ENCODE measurements around the gene SCRN2. TPM values are rescaled to one million over a fixed set of nuclear protein-coding genes. Genes with fewer than 3 reads are reported as not detected.
A peak's percentile ranks its signal among the peaks of the same experiment; 100 is the strongest.

Gene SCRN2
- total and polyA plus RNA-seq, 2 of the 13 experiments (the other 11 are each of a cell fraction or from before 2014, with no cell fraction given): 21.7 to 29.5 TPM

DNA sequence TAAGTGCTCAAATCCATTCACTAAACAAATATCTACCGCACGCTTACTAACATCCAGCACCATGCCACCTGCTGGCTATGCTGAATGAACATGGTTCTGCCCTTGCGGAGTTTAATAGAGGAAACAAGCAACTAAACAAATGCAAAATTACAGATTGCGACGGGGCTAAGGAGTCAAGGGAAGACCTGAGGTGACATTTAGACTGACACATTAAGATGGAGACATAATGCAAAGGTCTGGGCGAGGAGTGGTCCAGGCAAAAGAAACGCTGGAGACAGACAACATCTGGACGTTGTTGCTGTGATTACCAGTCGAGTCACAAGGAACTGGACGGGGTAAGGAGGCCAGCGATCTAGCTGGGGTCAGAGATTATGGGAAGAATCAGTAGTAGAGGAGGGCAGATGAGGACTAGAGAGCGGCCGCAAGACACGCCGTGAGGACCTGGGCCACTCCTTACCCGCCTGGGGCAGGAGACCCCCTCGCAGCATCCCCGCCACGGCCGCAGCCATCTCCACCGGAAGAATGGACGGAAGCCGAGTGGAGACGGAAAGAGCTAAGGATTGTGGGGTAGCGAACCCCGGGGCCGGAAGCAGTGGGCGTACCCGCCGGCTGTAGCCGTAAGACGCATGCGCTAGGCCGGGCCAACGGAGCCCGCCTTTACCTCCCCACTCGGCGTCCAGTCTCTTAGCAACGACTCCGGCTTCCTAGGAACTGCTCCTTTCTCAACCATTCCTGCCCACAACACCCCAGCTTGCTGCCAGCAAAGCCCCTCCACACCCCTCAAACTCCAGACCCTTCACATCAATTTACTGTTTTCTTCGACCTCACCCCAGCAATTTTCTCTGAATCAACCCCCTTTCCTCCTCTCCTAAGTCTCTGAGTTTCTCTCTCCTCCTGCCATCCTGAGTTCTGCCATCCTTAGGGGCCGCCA is 9.8 kb downstream of the SCRN2 start, which contains the start of the genes LRRC46 and MRPL10 (continued):
- TF ChIP-seq, protein P1, sequence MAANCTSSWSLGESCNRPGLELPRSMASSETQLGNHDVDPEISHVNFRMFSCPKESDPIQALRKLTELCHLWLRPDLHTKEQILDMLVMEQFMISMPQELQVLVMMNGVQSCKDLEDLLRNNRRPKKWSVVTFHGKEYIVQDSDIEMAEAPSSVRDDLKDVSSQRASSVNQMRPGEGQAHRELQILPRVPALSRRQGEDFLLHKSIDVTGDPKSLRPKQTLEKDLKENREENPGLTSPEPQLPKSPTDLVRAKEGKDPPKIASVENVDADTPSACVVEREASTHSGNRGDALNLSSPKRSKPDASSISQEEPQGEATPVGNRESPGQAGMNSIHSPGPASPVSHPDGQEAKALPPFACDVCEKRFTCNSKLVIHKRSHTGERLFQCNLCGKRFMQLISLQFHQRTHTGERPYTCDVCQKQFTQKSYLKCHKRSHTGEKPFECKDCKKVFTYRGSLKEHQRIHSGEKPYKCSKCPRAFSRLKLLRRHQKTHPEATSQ (CRISPR knock-in tag; IDR thresholded peaks at IDR 0.05; ENCODE audit: borderline replicate concordance): no peak
- 0 out of 2 replicates have a peak, but pooled peaks have one; percentile 76 for TF ChIP-seq TBP (CRISPR knock-in tag; IDR thresholded peaks at IDR 0.05)
- no peak for TF ChIP-seq ZNF549 (CRISPR knock-in tag; IDR thresholded peaks at IDR 0.05)
- TF ChIP-seq ZFP36L2 (CRISPR knock-in tag; IDR thresholded peaks at IDR 0.05): no peak
- TF ChIP-seq GFI1 (CRISPR knock-in tag; IDR thresholded peaks at IDR 0.05; ENCODE audit: borderline replicate concordance): peak; percentile 63; the same call in 1 of the 2 replicates
- peak; percentile 84 for TF ChIP-seq TEAD3 (CRISPR knock-in tag; optimal IDR thresholded peaks at IDR 0.05; ENCODE audit: borderline replicate concordance)
- TF ChIP-seq DMAP1 (CRISPR knock-in tag; IDR thresholded peaks at IDR 0.05): peak; percentile 90
- TF ChIP-seq, protein P2, sequence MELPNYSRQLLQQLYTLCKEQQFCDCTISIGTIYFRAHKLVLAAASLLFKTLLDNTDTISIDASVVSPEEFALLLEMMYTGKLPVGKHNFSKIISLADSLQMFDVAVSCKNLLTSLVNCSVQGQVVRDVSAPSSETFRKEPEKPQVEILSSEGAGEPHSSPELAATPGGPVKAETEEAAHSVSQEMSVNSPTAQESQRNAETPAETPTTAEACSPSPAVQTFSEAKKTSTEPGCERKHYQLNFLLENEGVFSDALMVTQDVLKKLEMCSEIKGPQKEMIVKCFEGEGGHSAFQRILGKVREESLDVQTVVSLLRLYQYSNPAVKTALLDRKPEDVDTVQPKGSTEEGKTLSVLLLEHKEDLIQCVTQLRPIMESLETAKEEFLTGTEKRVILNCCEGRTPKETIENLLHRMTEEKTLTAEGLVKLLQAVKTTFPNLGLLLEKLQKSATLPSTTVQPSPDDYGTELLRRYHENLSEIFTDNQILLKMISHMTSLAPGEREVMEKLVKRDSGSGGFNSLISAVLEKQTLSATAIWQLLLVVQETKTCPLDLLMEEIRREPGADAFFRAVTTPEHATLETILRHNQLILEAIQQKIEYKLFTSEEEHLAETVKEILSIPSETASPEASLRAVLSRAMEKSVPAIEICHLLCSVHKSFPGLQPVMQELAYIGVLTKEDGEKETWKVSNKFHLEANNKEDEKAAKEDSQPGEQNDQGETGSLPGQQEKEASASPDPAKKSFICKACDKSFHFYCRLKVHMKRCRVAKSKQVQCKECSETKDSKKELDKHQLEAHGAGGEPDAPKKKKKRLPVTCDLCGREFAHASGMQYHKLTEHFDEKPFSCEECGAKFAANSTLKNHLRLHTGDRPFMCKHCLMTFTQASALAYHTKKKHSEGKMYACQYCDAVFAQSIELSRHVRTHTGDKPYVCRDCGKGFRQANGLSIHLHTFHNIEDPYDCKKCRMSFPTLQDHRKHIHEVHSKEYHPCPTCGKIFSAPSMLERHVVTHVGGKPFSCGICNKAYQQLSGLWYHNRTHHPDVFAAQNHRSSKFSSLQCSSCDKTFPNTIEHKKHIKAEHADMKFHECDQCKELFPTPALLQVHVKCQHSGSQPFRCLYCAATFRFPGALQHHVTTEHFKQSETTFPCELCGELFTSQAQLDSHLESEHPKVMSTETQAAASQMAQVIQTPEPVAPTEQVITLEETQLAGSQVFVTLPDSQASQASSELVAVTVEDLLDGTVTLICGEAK (IDR thresholded peaks at IDR 0.05): no peak
- TF ChIP-seq, protein P2 (CRISPR knock-in tag; IDR thresholded peaks at IDR 0.05): peak; percentile 85
- TF ChIP-seq, protein P3, sequence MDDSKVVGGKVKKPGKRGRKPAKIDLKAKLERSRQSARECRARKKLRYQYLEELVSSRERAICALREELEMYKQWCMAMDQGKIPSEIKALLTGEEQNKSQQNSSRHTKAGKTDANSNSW (CRISPR knock-in tag; IDR thresholded peaks at IDR 0.05; ENCODE audit: borderline replicate concordance): no peak; the same call in 1 of the 2 replicates
- TF ChIP-seq, protein P4, sequence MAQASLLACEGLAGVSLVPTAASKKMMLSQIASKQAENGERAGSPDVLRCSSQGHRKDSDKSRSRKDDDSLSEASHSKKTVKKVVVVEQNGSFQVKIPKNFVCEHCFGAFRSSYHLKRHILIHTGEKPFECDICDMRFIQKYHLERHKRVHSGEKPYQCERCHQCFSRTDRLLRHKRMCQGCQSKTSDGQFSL (CRISPR knock-in tag; IDR thresholded peaks at IDR 0.05): no peak
- TF ChIP-seq, protein P5, sequence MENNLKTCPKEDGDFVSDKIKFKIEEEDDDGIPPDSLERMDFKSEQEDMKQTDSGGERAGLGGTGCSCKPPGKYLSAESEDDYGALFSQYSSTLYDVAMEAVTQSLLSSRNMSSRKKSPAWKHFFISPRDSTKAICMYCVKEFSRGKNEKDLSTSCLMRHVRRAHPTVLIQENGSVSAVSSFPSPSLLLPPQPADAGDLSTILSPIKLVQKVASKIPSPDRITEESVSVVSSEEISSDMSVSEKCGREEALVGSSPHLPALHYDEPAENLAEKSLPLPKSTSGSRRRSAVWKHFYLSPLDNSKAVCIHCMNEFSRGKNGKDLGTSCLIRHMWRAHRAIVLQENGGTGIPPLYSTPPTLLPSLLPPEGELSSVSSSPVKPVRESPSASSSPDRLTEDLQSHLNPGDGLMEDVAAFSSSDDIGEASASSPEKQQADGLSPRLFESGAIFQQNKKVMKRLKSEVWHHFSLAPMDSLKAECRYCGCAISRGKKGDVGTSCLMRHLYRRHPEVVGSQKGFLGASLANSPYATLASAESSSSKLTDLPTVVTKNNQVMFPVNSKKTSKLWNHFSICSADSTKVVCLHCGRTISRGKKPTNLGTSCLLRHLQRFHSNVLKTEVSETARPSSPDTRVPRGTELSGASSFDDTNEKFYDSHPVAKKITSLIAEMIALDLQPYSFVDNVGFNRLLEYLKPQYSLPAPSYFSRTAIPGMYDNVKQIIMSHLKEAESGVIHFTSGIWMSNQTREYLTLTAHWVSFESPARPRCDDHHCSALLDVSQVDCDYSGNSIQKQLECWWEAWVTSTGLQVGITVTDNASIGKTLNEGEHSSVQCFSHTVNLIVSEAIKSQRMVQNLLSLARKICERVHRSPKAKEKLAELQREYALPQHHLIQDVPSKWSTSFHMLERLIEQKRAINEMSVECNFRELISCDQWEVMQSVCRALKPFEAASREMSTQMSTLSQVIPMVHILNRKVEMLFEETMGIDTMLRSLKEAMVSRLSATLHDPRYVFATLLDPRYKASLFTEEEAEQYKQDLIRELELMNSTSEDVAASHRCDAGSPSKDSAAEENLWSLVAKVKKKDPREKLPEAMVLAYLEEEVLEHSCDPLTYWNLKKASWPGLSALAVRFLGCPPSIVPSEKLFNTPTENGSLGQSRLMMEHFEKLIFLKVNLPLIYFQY (CRISPR knock-in tag; IDR thresholded peaks at IDR 0.05; ENCODE audit: borderline replicate concordance): no peak
- TF ChIP-seq ZMYM4 (CRISPR knock-in tag; IDR thresholded peaks at IDR 0.05): peak; percentile 67

Measured in HepG2 (cell line).